ENCODE results near the gene DEFB124.

Gene DEFB124

DNA sequence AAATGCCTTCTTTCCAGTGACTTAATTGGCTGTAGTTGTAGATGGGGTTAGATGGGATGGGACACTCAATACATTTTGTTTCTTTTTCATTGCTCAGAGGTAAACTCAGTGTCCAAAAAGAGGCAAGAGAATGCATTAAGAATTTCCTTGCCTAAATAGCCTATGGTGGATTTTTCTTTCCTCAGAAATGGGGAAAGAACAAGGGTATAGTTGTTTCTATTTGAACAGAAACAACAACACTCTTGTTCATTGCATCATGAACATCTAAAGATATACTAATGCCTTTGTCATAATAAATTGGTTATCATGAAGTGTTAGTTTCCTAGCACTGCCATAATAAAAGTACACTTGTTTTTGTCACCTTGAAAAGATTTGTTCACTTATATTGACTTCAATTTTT, 49.1 kb downstream of the DEFB124 start:
- no peak for DNase-seq (ENCODE audit: low read depth in 3 of 3)

DNA sequence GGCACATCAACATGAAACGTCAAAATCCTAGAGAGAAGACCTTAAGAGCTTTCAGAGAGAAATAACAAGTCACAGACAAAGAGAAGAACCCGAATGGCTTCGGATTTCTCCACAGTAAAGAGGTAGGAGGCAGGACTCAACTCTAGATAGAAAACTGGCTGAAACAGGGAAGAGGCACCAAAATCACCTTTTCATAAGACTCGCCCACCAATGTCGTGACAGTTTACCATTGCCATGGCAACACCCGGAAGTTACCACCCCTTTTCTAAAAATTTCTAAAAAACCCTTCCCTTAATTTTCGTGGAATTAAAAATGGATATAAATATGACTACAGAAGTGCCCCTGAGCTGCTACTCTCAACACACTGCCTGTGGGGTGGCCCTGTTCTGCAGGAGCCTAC, 56.6 kb downstream of the DEFB124 start:
- no peak for DNase-seq (ENCODE audit: low read depth in 3 of 3)

DNA sequence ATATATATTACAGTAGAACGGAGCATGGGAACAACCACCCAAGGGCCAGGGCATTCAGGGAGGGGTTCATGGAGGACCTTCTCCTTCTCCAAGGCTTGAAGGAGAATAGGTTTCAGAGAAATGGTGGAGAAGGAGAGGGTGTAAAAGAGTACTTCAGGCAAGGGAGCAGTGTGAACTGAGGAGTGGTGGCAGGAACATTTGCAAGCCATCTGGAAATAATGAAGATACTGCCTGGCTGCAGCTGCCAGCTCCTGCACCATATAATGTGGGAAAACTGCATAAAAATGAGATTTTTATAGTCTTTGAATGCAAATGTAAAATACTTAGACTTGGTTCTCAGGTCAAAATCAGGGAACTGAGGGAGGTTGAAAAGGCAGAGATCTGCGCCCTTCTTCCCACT, 59.3 kb downstream of the DEFB124 start:
- no peak for DNase-seq (ENCODE audit: low read depth in 3 of 3)
